NB4 (cell line): ENCODE data around the gene SLC39A11.
"Not testable (repeated sequence)": the region's sequence is repeated elsewhere in the genome, so short reads cannot be mapped to it uniquely, and the experiment has no call there.

ENCODE experiments used
- DNase-seq: peaks from one replicate; pipeline ENCODE4 v3.0.0; 2010; ENCODE audit warnings: low read depth
- H3K4me3 ChIP-seq: one replicate; pipeline ENCODE4 v1.5.1; 2011; ENCODE audit warnings: mild to moderate bottlenecking, low read depth, low read length, moderate library complexity
- CTCF ChIP-seq: IDR thresholded peaks from one replicate; pipeline ENCODE4 v1.5.1; 2012; ENCODE audit warnings: low read depth, low read length
- MYC ChIP-seq: IDR thresholded peaks from 2 replicates; pipeline ENCODE4 v1.6.1; 2011; ENCODE audit warnings: low read depth, low read length
- POLR2A ChIP-seq: IDR thresholded peaks from 2 replicates; pipeline ENCODE4 v1.6.1; 2011; ENCODE audit warnings: mild to moderate bottlenecking; ENCODE audit not compliant: insufficient read length; ENCODE audit errors: extremely low read depth
- TF ChIP-seq, protein P1 (sequence below): IDR thresholded peaks from 2 replicates; pipeline ENCODE4 v1.6.1; 2011; ENCODE audit warnings: low read depth, low read length

The SLC39A11 gene

GRCh38 chr17:73062726-73063125, 29.8 kb downstream of the SLC39A11 start:
- TF ChIP-seq CTCF (no peak), MYC (no peak), POLR2A (no peak)
- TF ChIP-seq, protein P1, sequence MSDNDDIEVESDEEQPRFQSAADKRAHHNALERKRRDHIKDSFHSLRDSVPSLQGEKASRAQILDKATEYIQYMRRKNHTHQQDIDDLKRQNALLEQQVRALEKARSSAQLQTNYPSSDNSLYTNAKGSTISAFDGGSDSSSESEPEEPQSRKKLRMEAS = no peak
- no peak for DNase-seq
- no peak overlapping the region for H3K4me3 ChIP-seq

DNA sequence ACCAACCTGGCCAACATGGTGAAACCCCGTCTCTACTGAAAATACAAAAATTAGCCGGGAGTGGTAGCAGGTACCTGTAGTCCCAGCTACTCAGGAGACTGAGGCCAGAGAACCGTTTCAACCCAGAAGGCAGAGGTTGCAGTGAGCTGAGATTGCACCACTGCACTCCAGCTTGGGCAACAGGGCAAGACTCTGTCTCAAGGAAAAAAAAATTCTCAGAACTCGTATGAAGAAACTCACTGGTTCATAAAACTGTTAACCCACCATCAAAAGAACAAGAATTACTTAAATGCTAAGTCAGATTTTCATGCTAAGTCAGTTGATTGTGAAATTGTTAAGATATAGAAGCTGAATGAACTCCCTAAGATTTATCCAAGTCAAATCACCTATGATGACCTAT, 31.3 kb downstream of the SLC39A11 start:
- TF ChIP-seq POLR2A (no peak), MYC (no peak), CTCF (no peak)
- TF ChIP-seq, protein P1 = no peak
- no peak for DNase-seq
- H3K4me3 ChIP-seq = no peak overlapping the region

GRCh38 chr17:73060721-73061120, 31.8 kb downstream of the SLC39A11 start:
- DNase-seq = no peak
- TF ChIP-seq CTCF (no peak), MYC (no peak), POLR2A (no peak)
- TF ChIP-seq, protein P1 = no peak
- H3K4me3 ChIP-seq = no peak overlapping the region

GRCh38 chr17:73059713-73060112, 32.8 kb downstream of the SLC39A11 start:
- not testable (repeated sequence) for H3K4me3 ChIP-seq, DNase-seq

GRCh38 chr17:73058022-73058421, 34.5 kb downstream of the SLC39A11 start:
- no peak for DNase-seq
- TF ChIP-seq, protein P1 = no peak
- TF ChIP-seq CTCF (no peak), MYC (no peak), POLR2A (no peak)
- no peak overlapping the region for H3K4me3 ChIP-seq

DNA sequence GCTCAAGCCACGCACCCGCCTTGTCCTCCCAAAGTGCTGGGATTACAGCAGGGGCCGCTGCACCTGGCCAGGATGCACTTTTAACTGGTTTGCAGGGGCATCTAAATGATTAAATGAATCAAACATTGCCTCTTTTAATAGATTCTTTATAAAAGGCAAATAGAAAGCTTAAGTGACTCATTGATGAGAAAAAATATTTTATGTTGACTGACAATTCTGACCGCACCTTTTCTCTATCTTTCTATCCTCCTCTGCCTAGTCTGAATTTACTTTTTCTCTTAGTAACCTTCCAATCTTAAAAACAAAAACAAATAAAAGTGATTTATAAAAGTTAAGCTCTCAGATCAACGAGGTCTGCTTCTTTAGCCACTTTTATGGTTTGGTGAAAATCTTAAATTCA, 35.3 kb downstream of the SLC39A11 start:
- no peak overlapping the region for H3K4me3 ChIP-seq
- no peak for TF ChIP-seq POLR2A
- TF ChIP-seq, protein P1 = no peak
- no peak for TF ChIP-seq CTCF
- no peak for TF ChIP-seq MYC
- DNase-seq = no peak
